GM12873 (cell line): ENCODE measurements around the gene RNF168.
A peak's percentile ranks its signal among the peaks of the same experiment; 100 is the strongest.

Experiments
- TF ChIP-seq, protein P1 (sequence below): IDR thresholded peaks from 2 replicates; pipeline ENCODE4 v1.5.1; 2012; ENCODE audit warnings: low read depth, mild to moderate bottlenecking, moderate library complexity, low read length, control low read depth; ENCODE audit not compliant: insufficient read depth; ENCODE audit errors: missing control alignments

RNF168 gene

DNA sequence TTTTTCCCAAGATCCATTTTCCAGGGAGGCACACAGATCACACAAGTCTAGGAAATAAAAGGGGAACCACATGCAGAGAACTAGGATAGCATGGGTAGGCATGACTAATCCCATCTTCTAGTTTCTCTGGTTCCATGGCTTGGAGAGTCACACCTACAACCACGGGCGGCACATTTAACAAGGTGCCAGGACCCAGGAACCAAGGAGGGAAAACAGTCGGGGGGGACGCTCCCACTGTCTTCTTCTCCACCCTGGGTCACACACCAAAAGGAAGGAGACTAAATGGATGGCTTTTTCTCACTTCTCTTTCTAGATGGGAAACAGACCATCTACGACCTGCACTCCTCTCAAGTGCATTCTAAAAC lies 16.1 kb upstream of the RNF168 start:
- TF ChIP-seq, protein P1, sequence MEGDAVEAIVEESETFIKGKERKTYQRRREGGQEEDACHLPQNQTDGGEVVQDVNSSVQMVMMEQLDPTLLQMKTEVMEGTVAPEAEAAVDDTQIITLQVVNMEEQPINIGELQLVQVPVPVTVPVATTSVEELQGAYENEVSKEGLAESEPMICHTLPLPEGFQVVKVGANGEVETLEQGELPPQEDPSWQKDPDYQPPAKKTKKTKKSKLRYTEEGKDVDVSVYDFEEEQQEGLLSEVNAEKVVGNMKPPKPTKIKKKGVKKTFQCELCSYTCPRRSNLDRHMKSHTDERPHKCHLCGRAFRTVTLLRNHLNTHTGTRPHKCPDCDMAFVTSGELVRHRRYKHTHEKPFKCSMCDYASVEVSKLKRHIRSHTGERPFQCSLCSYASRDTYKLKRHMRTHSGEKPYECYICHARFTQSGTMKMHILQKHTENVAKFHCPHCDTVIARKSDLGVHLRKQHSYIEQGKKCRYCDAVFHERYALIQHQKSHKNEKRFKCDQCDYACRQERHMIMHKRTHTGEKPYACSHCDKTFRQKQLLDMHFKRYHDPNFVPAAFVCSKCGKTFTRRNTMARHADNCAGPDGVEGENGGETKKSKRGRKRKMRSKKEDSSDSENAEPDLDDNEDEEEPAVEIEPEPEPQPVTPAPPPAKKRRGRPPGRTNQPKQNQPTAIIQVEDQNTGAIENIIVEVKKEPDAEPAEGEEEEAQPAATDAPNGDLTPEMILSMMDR: no peak

DNA sequence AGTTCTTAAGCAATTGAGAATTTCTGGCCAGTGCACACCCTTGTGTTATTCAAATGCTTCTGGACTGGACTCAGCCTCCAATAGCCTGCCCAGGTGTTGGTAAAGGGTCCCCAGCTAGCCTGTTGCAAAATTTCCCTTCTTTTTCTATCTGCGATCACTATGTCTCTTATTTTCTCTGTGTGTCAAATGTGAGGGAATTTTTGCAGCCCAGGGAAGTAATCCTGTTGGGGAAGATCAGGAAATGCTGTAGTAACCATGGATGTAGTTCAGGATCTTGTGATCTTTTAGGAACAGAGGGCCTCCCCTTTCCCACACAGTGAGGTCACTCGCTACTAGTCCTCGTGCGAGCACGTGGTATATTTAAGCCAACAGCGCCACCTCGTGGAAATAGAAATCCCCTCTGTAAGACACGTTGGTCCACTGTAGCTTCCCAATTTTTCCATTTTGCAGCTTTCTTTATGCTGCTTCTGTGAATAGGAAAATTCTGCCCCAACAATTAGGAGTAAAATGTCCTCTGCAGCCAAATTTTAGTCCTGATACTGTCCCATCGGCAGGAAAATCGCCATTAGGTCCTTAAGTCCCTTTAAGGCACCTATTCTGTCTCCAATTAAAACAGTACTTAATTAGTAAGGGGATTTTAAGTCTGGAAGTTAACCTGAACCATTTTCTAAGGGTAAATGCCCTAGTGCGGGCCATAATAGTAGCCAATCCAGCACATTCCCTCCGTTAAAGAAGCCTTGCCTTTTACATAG lies 15.6 kb upstream of the RNF168 start:
- TF ChIP-seq, protein P1: peak; percentile 63

DNA sequence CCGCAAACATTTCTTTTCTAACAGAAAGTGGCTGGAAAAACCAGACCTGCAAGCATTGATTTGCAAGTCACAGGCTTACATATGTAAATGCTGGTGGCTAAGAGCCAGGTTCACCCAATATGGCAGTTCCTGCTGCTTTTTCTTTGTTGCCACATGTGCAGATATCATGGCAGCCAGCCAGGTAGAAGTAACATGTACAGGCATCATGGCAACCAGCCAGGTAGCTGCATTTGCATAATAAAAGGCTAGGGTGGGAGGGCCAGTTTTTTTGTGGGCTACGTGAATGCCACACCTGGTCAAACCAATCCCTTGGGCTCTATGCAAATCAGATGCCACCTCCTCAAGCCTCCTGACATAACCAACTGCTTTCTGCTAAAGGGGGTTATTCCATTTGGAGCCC lies 14.4 kb upstream of the RNF168 start:
- TF ChIP-seq, protein P1: no peak

DNA sequence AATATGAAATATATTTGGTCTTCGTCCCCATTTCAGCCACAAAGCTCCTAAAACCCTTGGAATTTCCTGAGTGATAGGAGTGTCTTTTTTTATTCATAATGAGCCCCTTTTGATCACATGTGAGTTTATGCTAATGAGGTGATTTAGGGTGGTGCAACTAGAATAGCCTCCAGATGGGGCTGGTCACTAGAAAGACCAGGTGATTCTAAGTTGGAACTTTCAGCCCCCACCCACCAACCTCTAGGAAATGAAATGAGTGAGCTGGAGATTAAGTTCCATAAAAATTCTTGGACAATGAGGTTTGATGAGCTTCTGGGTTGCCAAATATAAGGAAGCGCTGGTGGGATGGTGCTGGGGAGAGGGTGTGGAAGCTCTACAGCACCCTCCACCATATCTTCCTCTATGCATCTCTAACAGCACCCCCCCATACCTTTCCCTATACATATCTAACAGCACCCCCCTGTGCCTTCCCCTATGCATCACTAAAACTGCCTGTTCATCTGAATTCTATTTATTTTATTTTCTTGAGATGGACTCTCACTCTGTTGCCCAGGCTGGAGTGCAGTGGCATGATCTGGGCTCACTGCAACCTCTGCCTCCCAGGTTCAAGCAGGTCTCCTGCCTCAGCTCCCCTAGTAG lies 13.7 kb upstream of the RNF168 start:
- TF ChIP-seq, protein P1: no peak

DNA sequence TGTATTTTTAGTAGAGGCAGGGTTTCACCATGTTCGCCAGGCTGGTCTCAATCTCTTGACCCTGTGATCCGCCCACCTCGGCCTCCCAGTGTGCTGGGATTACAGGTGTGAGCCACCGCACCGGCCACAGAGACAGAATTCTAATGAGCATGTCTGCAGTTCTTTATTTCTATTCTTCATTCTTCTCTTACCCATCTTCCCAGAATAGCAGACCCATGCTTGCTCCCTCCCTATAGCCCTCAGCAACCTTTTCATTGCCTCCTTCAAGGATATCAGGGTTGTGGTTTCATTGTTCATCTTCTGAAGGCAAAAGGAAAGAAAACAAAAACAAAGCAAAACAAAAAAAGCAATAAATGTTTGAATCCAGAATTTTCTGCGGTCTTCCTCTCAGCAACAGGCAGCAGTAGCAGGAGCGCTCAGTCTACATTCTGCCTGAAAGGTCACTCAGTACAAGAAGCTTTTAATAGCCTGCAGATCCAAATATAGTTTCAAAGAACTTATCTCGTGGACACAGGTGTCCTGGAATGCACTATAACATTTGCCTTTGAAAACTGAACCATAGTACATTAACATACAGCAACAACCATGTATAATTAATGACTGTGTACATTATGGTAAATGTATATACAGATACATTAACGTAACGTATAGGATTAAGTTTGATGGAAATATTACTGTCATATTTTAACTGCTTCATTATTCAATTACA lies 11.5 kb upstream of the RNF168 start, which contains the start of gene SMCO1:
SMCO1 (minus strand) TSS at position 434 of the 709 bp plus-strand sequence; CDS start at position 297, 137 bp downstream.
- TF ChIP-seq, protein P1: no peak

DNA sequence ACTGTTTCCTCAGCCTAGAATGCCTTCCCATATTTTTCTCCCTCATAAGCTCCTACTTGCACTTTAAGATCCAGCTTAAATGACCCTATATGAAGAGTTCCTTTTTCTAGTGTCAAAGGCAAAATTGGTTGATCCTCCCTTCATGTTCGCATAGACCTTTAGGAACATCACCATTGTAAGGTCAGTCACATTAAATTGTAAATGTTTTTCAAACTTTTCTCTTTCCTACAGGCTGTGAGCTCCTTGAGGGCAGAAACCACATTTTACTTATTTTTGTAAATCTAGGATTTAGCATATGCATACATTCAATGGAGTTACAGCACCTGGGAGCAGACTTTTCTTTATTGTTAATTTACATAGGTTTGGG lies 10.8 kb upstream of the RNF168 start:
- TF ChIP-seq, protein P1: no peak

DNA sequence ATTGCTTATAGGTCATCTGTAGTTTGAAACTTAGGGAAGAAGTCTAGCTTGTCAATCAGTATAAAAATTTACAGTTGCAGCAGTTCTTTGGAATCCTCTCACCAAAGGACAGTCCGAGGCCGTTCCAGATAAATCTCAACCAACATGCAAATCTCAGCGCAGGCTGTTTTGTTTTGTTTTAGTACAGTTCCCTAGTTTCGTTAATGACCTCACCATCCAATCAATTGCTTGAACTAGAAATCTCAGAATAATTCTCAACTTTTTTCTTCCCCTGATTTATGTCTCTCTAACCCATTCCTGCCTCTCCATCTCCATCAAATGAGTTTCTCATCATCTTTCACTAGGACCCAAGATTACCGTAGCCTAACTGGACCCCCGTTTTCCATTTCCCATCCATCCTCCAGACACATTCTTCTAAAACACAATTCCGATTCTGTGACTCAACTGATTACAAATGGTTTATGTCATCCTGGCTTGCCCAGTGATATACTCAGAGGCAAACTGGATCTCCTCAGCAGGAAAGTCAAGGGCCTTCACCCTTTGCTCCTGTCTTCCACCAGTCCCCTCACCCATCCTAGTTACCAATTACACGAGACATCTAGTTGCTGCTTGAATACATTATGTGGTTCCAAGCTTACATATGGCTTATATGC lies 10.3 kb upstream of the RNF168 start:
- TF ChIP-seq, protein P1: no peak
